Measurements from ENCODE around the gene SAMD4B.
"Not testable (repeated sequence)": the region's sequence is repeated elsewhere in the genome, so short reads cannot be mapped to it uniquely, and the experiment has no call there.

SAMD4B gene

DNA sequence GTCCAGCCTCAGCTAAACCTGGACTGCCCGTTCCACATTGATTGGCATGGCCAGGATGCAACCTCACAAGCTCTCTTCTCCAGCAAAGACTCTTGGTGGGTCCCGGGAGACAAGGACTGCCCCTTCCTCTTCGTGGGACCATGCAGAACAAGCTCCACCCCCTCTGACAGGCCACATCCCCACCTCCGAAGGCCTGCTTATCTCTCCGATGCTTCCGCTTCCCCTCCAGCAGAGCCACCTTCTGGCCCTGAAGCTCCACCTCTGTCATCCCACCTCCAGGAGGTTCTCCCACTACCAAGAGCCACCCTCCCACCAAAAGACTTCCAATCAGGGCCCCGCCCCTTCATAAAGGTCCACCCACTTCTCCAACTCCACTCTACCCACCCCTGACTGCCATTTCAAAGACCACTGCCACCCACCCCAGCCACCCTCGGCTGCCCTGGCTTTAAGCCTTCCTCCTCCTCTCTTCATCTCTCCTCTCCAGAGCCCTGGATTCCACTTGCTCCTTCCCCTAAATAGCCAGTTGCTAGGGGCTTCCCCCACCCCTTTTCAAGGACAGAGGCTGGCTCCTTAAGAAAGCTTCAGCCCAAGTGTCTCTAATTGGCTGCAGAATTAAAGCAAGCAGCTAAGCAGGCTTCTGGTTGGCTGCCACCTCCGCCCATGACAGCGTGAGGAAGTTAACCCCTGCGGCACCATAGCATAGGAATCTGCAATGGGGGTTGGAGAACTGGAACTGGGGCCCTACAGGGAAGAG lies 31.5 kb upstream of the SAMD4B start:
- no peak for DNase-seq

DNA sequence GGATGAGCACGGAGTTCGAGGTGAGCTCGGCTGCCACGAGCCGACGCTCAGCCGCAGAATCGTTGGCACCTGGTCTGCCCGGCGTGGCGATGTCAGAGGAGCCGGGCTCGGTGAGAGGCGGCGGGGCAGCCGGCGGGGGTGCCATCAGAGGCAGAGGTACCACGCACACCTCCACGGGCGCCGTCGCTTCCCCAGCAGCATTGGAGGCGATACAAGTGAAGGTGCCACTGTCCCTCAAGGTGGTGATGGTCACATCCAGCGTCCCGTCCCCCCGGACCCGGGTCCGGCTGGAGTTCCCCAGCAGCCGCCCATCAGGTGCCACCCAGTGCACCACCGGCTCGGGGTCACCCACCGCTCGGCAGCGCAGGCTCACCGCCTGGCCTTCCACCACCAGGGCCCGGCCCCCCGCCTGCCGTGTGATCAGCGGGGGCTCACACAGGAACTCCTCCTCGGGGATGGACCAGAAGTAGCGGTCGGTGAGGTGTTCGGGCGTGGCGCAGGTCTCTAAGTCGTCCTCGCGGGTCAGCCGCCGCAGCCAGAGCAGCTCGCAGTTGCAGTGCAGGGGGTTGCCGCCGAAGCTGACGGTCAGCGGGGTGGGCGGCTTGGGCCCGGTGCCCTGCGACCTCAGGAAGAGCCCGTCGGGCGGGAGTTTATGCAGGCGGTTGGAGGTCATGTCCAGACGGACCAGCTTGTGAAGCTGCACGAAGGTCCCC lies 28.0 kb upstream of the SAMD4B start:
- DNase-seq, result no peak

DNA sequence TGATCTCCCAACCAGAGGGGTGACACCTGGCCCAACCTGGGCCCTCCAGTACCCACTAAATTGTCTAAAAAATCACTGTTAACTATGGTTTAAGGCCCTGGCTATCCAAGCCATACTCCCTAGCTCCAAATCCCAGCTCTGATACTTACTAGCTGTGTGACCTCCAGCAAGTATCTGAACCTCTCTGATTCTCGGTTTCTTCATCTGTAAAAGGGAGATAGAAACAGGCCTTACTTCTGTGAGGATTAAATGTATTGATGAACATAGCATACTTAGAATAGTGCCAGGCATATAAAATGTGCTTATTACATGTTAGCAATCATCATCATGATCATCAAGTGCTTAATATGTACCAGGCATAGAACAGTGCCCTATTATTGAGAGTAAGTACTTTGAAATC lies 26.3 kb upstream of the SAMD4B start:
- no peak for DNase-seq

DNA sequence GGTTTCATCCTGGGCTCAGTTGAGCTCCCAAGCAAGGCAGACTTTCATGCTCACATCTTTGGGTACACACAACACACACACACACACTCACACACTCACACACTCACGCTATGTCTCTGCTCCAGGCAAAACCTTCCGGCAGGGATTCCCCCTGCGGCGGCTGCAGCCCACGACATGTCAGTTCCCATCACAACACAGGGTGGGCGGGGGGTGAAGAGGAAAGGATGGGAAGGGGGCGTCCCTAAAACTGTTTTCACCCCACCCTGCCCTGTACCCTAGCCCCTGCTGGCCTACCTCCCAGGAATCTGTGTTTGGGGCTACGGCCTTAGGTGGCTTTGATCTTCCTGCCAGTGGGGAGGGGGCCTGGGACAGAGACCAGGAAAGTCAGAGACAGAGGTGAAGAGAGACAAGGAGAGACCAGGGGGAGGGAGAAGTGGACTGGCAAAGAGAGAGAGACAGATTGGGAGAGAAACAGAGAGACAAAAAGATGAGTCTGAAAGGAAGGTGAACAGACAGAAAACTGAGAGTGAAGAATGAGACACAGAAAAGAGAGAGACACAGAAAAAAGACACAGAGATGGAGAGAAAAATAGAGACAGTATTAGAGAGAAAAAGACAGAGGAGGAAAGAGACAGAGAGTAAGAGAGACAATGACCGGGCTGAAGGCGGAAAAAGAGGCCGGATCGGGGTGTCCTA lies 25.4 kb upstream of the SAMD4B start:
- DNase-seq, result no peak

DNA sequence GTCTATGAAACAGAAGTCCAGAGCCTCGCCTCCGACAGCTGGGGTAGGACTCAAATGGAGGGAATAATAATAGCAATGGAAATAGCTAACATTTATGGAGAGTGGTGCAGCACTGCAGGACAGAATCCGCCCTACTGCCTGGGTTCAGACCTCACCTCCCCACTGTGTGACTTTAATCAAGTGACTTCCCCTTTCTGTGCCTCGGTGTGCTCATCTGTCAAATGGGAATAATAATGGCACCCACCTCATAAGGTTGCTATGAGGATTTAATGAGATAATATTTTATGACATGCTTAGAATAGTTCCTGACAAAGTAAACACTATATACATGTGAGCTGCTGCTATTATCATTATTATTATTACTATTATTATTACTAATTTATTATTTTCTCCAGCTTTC lies 24.7 kb upstream of the SAMD4B start:
- DNase-seq, result no peak

DNA sequence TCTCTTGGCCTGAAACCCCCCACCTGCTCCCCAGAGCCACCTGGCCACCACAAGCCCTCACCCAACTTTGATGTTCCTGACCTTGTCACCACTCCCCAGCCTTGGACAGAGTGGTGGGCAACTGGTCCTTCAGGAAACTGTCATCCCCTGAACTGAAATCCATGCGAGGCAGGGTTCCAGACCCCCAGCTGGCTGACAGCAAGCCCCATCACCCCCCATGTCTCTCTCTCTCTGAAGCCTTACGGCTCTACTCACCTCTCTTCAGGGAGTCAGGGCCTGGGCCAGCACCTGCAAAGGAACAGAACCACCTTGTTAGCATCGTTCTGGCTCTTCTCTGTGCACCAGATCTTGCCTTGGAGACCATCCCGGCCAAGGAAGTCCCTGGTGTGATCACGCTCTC lies 24.1 kb upstream of the SAMD4B start:
- no peak for DNase-seq

DNA sequence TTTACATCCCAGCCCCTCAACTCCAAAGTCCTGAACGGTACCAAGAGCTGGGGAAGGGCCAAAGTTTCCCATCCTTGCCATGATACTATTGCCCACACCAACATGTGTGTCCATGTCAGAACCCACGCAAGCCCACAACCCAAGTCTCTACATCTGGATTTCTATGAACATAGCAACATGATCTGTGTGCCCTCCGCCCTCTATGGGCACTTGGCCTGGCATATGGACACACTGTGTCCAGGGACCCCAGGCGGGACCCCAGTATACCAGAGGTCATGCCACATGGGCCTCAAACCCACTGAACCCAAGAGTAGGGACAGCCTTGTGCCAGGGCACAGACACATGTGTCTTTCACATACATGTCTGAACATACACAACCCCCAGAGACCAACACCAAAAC lies 23.5 kb upstream of the SAMD4B start:
- DNase-seq, result no peak

DNA sequence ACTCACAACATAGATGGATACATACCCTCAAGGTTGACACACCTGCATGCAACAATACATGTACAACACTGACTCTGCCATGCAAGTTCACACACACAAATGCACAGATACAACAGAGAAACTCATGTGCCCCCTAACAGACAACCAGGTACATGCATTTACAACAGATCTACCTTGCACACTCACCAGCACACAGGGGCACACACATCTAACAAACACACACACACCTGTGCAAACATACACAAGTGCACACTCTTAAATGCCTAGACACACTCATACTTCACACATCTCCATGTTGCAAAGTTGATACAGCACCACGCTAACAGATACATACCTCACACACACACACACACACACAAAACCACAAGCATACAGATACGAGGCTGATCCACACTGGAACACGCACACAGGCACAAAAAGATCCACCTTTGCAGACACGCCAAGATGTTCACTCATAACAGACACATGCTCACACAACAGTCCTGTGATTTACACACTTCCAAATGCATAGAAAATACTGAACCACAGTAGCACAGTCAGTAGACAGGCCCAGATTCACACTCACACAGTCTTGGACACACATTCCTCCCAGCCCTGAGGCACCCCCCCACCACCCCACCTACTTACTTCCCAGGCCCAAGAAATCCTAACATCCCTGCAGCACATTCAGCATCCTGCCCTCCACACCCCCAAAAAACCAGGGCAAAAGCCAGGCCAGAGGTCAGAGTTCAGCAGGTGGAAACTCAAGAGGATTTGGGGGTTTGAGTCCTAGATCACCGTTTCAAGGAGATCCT lies 22.9 kb upstream of the SAMD4B start:
- DNase-seq, result no peak

DNA sequence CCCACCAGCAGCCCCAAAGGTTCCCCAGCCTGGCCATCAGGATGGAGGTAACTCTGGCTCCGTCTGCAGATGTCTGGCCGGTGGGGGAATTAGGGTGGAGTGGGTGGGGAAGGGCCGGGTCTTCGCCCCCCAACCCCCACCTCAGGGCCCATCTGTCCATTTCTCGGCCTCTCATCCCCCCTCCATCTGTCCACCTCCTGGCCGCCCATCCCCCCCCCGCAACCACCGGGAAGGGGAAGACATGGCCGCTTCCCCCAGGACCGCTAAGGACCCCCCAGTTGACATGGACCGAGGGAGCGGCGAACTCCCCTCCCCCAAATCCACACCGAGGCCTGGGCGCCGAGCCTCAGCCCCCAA lies 22.4 kb upstream of the SAMD4B start:
- DNase-seq, result no peak

DNA sequence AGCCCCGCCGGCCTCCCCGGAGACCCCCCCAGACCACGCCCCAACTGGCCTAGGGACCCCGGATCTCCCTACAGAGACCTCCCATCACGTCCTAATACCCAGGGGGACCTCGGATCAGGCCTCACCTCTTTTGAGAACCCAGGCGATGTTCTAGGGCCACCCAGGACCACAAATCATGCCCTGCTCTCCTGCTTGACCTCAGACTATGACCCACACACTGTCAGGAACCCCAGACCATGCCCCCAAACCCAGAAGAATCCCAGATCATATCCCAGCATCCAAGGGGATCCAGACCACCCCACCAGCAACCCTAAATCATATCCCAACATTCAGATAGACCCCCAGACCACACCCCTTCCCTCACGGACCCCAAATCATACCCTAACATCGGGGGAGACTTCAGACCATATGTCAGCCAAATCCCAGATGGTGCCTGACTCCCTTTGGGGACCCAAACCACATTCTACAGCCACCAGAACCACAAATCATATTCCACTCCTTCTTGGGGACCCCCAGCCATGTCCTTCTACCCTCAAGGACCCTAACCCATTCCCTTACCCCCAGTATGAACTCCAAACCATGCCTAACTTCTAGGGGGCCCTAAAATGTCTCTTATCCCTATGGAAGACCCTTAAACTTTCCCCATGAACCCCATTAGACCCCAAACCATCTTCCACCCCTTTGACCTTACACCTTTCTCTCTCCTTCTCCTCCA lies 20.9 kb upstream of the SAMD4B start:
- DNase-seq, result no peak

DNA sequence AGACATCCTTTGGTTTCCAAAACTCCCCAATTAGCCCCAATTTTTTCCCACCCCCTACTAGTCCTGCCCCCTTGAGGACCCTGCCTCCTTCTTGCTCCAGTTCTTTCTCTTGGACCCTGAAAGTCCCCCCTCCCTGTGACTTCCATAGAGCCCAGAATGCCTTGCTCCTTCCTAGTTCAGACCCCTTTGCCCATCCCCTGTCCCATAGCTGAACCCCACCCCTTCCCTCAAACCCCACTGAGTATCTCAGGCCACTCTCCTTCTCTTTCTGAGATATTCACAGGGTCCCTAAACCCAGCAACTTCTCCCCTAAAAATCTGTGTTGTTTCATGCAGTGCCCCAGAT lies 20.4 kb upstream of the SAMD4B start:
- DNase-seq, result no peak

DNA sequence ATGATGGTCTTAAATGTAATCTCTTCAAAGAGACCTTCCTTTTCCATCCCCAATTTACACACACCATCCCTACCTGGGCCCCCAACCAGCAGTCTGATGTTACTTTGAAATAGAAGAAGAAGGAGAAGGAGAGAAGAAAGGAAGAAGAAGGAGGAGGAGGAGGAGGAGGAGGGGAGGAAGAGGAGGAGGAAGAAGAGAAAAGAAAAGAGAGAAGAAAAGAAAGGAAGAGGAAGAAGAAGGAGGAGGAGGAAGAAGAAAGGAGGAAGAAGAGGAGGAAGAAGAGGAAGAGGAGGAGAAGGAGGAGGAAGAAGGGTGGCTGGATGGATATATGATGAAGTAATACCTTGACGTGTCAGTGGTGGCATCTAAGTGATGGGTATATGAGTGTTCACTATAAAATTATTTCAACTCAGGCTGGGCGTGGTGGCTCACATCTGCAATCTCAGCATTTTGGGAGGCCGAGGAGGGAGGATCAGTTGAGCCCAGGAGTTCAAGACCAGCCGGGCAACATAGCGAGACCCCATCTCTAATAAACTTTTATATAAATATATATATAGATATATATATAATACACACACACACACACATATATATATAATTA lies 17.9 kb upstream of the SAMD4B start:
- no peak for DNase-seq

DNA sequence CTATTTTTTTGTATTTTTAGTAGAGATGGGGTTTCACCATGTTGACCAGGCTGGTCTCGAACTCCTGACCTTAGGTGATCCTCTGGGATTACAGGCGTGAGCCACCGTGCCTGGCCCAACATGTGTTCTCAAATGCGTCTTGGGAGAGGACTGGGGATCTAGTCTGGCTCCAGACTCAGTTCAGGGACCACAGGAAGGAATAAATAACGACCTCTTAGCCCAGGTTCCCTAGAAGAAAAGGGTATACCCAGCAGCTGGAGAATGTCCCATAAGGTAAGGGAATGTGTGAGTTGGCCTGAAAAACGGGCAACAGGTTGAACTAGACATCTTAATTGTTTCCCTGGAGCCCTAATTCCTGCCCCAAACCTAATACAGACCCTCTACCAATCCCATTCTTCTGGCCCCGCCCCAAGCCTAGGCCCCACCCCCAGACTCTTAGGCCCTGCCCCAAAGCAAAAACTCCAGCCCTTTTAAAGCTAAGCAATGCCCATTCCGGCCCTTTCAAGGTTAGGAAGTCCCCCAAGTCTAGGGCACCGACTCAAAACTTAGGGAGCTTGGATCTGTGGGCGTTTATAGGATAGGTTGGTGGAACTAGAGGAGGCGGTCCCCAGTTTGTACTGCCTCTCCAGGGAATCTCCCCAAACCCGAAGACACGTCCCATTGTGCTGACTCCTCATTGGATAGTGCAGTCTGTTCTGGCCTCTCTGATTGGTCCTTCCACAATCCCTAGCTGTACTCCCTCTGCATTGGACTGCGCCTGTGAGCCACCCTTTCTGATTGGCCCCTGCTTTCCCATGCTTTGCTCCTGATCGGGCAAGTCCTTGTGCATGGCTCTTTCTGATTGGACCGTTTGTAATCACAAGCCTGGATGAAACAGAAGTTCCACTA lies 16.2 kb upstream of the SAMD4B start:
- DNase-seq, result no peak

DNA sequence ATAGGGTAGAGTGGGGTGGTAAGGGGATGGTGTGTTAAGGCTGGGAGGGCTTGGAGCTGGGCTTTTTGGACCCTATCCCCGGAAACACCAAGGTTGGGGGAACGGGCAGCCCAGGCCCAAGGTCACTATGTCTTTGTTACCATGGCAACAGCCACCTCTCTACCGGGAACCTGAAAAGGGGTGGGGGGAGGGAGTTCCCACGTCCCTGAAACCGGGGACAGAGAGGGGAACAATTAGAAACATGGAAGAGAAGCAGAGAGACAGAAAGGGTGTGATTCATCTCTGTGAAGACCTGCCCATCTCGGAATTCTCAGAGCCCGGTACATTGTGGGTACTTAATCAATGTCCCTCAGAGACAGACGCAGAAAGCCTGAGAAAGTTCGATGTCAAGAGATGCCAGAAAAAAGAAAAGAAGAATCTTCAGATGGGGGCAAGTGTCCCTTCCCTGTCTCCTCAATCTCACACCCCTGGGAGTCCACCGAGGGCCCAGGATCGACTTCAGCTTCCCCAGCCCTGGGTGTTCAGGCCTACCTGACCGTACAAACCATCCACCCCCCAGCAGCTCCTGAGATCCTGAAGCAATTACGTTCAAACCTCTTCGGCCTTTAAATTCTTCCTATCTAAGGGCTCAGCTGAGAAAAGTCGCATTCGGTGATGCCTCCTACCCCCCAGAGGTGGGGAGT lies 14.7 kb upstream of the SAMD4B start:
- no peak for DNase-seq

DNA sequence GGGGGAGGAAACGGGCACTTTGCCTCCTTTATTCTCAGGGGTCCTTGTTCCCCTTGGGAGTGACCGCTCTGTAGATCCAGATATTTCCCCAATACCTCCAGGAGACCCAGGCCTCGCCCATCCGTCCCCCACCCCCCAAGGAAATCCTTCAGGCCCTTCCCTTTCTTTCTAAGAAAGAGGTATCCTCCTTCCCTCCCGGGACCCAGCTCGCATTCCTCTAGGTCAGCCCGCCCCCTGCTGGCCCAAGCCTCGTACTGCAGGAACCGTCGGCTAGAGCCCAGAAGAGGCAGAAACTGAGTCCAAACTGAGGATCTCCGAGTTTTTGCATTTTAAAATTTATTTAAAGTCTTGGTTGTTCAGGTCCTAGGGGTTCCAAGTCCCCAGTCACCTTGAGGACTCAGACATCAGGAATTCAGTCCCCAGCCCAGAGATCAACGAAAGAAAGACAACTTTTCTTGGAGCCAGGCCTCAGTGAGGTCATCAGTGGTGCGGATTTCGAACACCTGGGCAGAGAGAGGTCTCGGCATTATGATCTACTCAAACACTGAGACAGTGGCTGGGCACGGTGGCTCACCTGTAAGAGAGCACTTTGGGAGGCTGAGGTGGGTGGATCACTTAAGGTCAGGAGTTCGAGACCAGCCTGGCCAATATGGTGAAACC lies 14.0 kb upstream of the SAMD4B start:
- DNase-seq, result no peak

DNA sequence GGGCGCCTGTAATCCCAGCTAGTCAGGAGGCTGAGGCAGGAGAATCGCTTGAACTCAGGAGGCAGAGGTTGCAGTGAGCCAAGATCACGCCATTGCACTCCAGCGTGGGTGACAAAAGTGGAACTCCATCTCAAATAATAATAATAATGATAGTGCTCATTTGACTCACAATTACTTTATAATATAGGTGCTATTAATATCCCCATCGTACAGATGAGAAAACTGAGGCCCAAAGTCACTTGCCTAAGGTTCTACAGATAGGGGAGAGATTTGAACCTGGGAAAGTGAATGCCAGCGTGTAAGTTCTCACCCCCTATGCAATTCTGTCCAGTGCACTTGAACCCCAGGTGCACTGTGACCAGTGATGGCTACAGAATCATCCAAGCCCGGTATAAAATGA lies 12.3 kb upstream of the SAMD4B start:
- no peak for DNase-seq

DNA sequence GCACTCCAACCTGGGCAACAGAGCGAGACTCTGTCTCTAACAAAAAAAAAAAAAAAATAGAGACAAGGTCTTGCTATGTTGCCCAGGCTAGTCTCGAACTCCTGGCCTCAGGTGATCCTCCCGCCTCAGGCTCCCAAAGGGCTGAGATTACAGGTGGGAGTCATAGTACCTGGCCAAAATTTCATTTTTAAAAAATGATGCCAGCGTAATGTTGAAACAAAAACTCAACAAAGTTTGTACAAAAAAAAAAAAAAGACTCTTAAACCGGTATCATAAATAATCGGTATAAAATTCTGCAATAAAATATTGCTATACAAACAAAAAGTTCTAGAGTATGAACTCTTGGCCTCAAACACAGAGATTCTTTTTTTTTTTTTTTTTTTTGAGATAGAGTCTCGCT lies 9.9 kb upstream of the SAMD4B start:
- no peak for DNase-seq

DNA sequence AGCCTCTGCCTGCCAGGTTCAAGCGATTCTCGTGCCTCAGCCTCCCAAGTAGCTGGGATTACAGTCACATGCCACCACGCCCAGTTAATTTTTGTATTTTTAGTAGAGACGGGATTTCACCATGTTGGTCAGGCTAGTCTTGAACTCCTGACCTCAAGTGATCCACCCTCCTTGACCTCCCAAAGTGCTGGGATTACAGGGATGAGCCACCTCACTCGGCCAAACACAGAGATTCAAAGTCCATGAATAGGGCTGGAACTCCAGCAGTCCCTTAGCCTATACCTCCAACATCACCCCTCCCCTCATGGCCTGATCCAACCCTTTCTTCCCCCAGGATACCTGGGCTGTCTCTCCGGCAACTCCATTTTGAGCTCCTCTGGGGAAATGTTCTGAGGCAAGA lies 9.5 kb upstream of the SAMD4B start:
- not testable (repeated sequence) for DNase-seq

DNA sequence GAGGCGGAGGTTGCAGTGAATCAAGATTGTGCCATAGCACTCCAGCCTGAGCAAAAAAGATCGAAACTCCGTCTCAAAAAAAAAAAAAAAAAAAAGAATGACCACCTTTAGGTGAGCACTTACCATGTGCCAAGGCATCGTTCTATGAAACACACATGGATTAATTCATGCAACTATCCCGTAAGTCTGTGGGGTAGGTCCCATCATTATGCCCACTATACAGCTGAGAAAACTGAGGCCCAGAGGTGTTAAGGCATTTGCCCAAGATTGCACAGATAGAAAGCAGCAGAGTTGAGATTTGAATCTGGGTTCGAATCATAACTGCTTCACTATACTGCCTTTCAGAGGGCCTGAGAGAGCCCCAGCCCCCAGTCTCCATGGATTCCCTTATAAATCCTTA lies 8.7 kb upstream of the SAMD4B start:
- no peak for DNase-seq

DNA sequence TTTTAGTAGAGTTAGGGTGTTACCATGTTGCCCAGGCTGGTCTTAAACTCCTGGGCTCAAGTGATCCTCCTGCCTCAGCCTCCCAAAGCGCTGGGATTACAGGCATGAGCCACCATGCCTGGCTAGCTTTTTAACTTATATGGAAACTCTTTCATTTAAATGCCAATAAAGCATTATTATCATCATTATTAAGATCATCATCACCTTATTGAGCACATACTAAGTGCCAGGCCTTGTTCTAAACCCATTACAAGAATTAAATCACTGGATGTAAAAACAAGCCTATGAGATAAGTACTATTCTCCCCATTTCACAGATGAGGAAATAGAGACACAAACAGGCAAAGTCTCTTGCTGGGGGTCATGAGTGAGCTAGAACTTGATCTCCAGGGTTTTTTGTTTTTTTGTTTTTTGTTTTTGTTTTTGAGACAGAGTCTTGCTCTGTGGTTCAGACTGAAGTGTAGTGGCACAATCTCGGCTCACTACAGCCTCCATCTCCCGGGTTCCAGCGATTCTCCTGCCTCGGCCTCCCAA lies 7.7 kb upstream of the SAMD4B start:
- DNase-seq, result no peak
